HEK293T (cell line): Measurements from ENCODE around the gene MYMX.

Experiments
- CTCF ChIA-PET: fragments of 350-600 bp; formaldehyde crosslinking; extraction: SDS; loops from one replicate; lab custom pipeline; 2021; ENCODE audit warnings: antibody characterized with exemption, inconsistent platforms; lab: Yijun Ruan, JAX
- POLR2A ChIA-PET: fragments of 350-600 bp; formaldehyde crosslinking; extraction: SDS; loops from one replicate; lab custom pipeline; 2020; ENCODE audit warnings: antibody characterized with exemption, inconsistent platforms; lab: Yijun Ruan, JAX
- DNase-seq: peaks from one replicate; pipeline ENCODE4 v3.0.0; 2012; ENCODE audit warnings: mixed read lengths; ENCODE audit errors: extremely low spot score
- ARNT ChIP-seq: fragments of 450-650 bp; IDR thresholded peaks from 2 replicates; pipeline ENCODE4 v1.6.1; 2017; ENCODE audit warnings: mild to moderate bottlenecking
- BHLHE40 ChIP-seq: fragments of 450-650 bp; IDR thresholded peaks from 2 replicates; pipeline ENCODE4 v1.6.1; 2016; ENCODE audit warnings: mild to moderate bottlenecking, moderate library complexity, borderline replicate concordance
- CTBP1 ChIP-seq: fragments of 450-650 bp; IDR thresholded peaks from 2 replicates; pipeline ENCODE4 v1.6.1; 2016; ENCODE audit warnings: borderline replicate concordance
- ELF4 ChIP-seq: fragments of 450-650 bp; IDR thresholded peaks from 2 replicates; pipeline ENCODE4 v1.6.1; 2017; ENCODE audit warnings: antibody characterized with exemption
- FOXA1 ChIP-seq: fragments of 450-650 bp; IDR thresholded peaks from 2 replicates; pipeline ENCODE4 v1.6.1; 2016; ENCODE audit warnings: mild to moderate bottlenecking
- FOXK2 ChIP-seq: fragments of 450-650 bp; IDR thresholded peaks from 2 replicates; pipeline ENCODE4 v1.6.1; 2016; ENCODE audit warnings: mild to moderate bottlenecking
- FOXM1 ChIP-seq: fragments of 450-650 bp; IDR thresholded peaks from 2 replicates; pipeline ENCODE4 v1.6.1; 2017; ENCODE audit warnings: mild to moderate bottlenecking, borderline replicate concordance
- HDGF ChIP-seq: fragments of 450-650 bp; IDR thresholded peaks from 2 replicates; pipeline ENCODE4 v1.6.1; 2017; ENCODE audit warnings: antibody characterized with exemption, borderline replicate concordance
- L3MBTL2 ChIP-seq: fragments of 450-650 bp; conservative IDR thresholded peaks from 2 replicates; pipeline ENCODE4 v1.6.1; 2016; ENCODE audit warnings: mild to moderate bottlenecking
- LEF1 ChIP-seq: fragments of 450-650 bp; IDR thresholded peaks from 2 replicates; pipeline ENCODE4 v1.6.1; 2017; ENCODE audit warnings: mild to moderate bottlenecking, borderline replicate concordance
- NFRKB ChIP-seq: fragments of 450-650 bp; IDR thresholded peaks from 2 replicates; pipeline ENCODE4 v1.6.1; 2016; ENCODE audit warnings: mild to moderate bottlenecking, moderate library complexity
- PKNOX1 ChIP-seq: fragments of 450-650 bp; IDR thresholded peaks from 2 replicates; pipeline ENCODE4 v1.6.1; 2016
- SP1 ChIP-seq: fragments of 450-650 bp; IDR thresholded peaks from 2 replicates; pipeline ENCODE4 v1.6.1; 2017
- SUZ12 ChIP-seq: fragments of 450-650 bp; IDR thresholded peaks from 2 replicates; pipeline ENCODE4 v1.6.1; 2016; ENCODE audit warnings: mild to moderate bottlenecking
- TARDBP ChIP-seq: fragments of 450-650 bp; IDR thresholded peaks from 2 replicates; pipeline ENCODE4 v1.6.1; 2016
- ZNF384 ChIP-seq: fragments of 450-650 bp; IDR thresholded peaks from 2 replicates; pipeline ENCODE4 v1.6.1; 2016

Gene MYMX

GRCh38 chr6:44185953-44186634 is 30.6 kb upstream of the MYMX start:
- CTCF ChIA-PET: interaction anchor here (0.7 to 1.0 kb wide), 2 partner anchors 33 to 50 kb away, joined by 5 to 6 read pairs; no protein-coding TSS in a partner anchor
- POLR2A ChIA-PET: interaction anchor here (0.6 to 0.9 kb wide), 2 partner anchors 60 to 61 kb away, joined by 3 to 4 read pairs; partner anchors contain the start of gene HSP90AB1
- DNase-seq: no peak
- TF ChIP-seq FOXM1: no peak
- TF ChIP-seq HDGF: no peak
- no peak for TF ChIP-seq ELF4
- no peak for TF ChIP-seq L3MBTL2
- TF ChIP-seq FOXK2: no peak
- TF ChIP-seq PKNOX1: no peak
- TF ChIP-seq BHLHE40: no peak
- TF ChIP-seq LEF1: no peak
- TF ChIP-seq TARDBP: no peak
- no peak for TF ChIP-seq ZNF384
- TF ChIP-seq SP1: no peak
- TF ChIP-seq ARNT: no peak

DNA sequence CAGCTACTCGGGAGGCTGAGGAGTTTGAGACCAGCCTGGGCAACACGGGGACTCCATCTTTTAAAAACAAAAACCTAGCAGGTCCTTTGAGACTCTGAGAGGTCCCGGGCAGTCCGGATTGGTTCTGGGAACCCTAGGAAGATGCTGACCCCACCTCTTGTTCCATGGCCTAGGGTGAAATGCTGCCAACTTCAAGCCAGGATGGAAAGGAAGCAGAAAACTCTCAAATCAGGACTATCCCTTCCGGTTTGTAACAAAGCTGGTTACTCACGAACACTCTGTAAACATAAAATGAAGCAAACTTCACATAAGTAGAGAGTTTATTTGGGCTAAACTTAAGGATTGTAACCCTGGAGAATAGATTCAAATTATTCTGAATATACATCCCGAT is 30.1 kb upstream of the MYMX start:
- no peak for DNase-seq
- TF ChIP-seq CTBP1 (no peak), BHLHE40 (no peak), LEF1 (no peak), TARDBP (no peak), FOXM1 (no peak), L3MBTL2 (no peak), ZNF384 (no peak), PKNOX1 (no peak), FOXA1 (no peak), HDGF (no peak), ELF4 (no peak), NFRKB (no peak), SUZ12 (no peak), ARNT (no peak), SP1 (no peak), FOXK2 (no peak)
- ChIA-PET POLR2A (interaction anchor here (0.6 kb wide), 1 partner anchor 60 kb away, joined by 4 read pairs; the partner anchor contains the start of gene HSP90AB1), CTCF (interaction anchor here (1.0 kb wide), 1 partner anchor 50 kb away, joined by 6 read pairs; no protein-coding TSS in a partner anchor)

DNA sequence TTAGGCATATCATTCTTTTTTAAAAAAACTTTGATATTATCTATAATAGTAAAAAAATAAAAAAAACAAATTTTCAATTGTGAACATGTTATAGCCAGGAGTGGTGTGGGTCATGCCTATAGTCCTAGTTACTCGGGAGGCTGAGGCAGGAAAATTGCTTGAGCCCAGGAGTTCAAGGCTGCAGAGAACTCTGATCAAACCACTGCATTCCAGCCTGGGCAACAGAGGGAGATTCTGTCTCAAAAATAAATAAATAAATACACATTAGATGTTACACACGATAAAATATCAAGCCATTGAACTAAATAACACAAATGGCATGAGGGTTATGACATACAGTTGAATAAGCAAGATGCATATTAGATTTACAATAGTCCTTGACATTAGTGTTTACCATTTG is 27.9 kb upstream of the MYMX start:
- DNase-seq: no peak
- CTCF ChIA-PET: interaction anchor here (1.5 kb wide), 1 partner anchor 16 kb away, joined by 5 read pairs; no protein-coding TSS in a partner anchor
- POLR2A ChIA-PET: interaction anchor here (0.8 kb wide), 1 partner anchor 59 kb away, joined by 4 read pairs; no protein-coding TSS in a partner anchor
- TF ChIP-seq FOXK2 (no peak), LEF1 (no peak), FOXA1 (no peak), NFRKB (no peak), BHLHE40 (no peak), TARDBP (no peak), SUZ12 (no peak), ZNF384 (no peak), ARNT (no peak), HDGF (no peak), CTBP1 (no peak), FOXM1 (no peak), SP1 (no peak), PKNOX1 (no peak), ELF4 (no peak), L3MBTL2 (no peak)

DNA sequence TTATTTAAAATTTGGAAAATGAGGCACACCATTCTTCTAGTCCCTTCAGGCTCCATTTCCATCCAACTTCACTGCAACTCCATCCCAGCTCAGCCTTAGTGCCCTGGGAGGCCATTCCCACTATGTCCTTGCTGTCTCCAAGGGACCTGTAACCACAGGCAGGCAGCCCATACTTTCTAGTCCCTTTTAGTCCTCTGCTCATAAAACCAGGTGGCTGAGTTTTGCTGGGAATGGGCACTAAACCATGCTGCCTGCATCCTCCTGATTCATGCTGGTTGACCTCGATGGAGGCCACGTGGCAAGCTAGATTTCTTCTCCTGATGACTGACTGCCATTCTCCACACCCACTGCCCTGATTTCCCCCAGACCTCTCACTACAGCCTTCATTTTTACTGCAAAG is 27.5 kb upstream of the MYMX start:
- ChIA-PET CTCF (interaction anchor here (1.2 to 1.5 kb wide), 3 partner anchors 16 to 67 kb away, joined by 3 to 5 read pairs (median 4); no protein-coding TSS in a partner anchor), POLR2A (interaction anchor here (0.8 to 1.1 kb wide), 2 partner anchors 59 to 68 kb away, joined by 3 to 4 read pairs; partner anchors contain the start of gene SLC35B2)
- TF ChIP-seq LEF1: no peak
- TF ChIP-seq FOXM1: no peak
- no peak for TF ChIP-seq FOXA1
- TF ChIP-seq ELF4: no peak
- TF ChIP-seq ARNT: no peak
- no peak; the same call in 1 of the 2 replicates for TF ChIP-seq L3MBTL2
- no peak for TF ChIP-seq ZNF384
- no peak for TF ChIP-seq FOXK2
- no peak for TF ChIP-seq BHLHE40
- TF ChIP-seq SUZ12: no peak
- no peak for TF ChIP-seq NFRKB

GRCh38 chr6:44190715-44191114 is 26.0 kb upstream of the MYMX start:
- POLR2A ChIA-PET: interaction anchor here (1.0 kb wide), 1 partner anchor 31 kb away, joined by 3 read pairs; no protein-coding TSS in a partner anchor
- DNase-seq: no peak
- CTCF ChIA-PET: interaction anchor here (1.3 to 1.6 kb wide), 2 partner anchors 64 to 66 kb away, joined by 3 to 4 read pairs; no protein-coding TSS in a partner anchor

More for the DNA sequence above, 27.5 kb upstream of the MYMX start:
- DNase-seq: no peak

More at GRCh38 chr6:44190715-44191114, 26.0 kb upstream of the MYMX start:
- no peak for TF ChIP-seq FOXK2
- no peak for TF ChIP-seq ZNF384
- no peak for TF ChIP-seq HDGF
- no peak for TF ChIP-seq BHLHE40
- TF ChIP-seq TARDBP: no peak
- no peak for TF ChIP-seq ELF4
- TF ChIP-seq FOXA1: no peak
- no peak for TF ChIP-seq LEF1
- no peak for TF ChIP-seq FOXM1
- no peak for TF ChIP-seq CTBP1
- no peak for TF ChIP-seq PKNOX1
- no peak for TF ChIP-seq L3MBTL2
